Measurements from ENCODE around the gene POLL. TPM values are rescaled to one million over a fixed set of nuclear protein-coding genes. Genes with fewer than 3 reads are reported as not detected.

The POLL gene
- total RNA-seq, 4 donors from 2014 or later: 21.6 to 28.8 (median 24.4) TPM

GRCh38 chr10:101614663-101615524 lies 26.8 kb upstream of the POLL start:
- WGBS, 2 donors (ENCODE audit: low coverage in 1 of 2): 52 to 61% methylated on average over 3 to 7 of the region's 13 CpGs
- Histone ChIP-seq H3K4me3 (no peak overlapping the region), H3K9me3 (no peaks in the 10 kb centered on the region), H3K27ac (no peak overlapping the region), H3K27me3 (no peaks in the 10 kb centered on the region), H3K4me1 (no peaks in the 10 kb centered on the region), H3K36me3 (peaks cover 0 to 86% of the 10 kb centered on the region in 2 donors)
- TF ChIP-seq POLR2A (IDR thresholded peaks at IDR 0.05) (no peak), CTCF (IDR thresholded peaks at IDR 0.05) (no peak), EP300 (IDR thresholded peaks at IDR 0.05) (no peak), POLR2AphosphoS5 (IDR thresholded peaks at IDR 0.05) (no peak)
- ATAC-seq: no peak

GRCh38 chr10:101613646-101614045 lies 25.6 kb upstream of the POLL start:
- no peak for ATAC-seq
- no CpG with 5 or more reads among the region's 3 CpGs for WGBS, 2 donors (ENCODE audit: low coverage in 1 of 2)
- H3K4me1 ChIP-seq: no peaks in the 10 kb centered on the region
- peaks cover 0 to 86% of the 10 kb centered on the region in 2 donors for H3K36me3 ChIP-seq
- H3K9me3 ChIP-seq: no peaks in the 10 kb centered on the region
- H3K4me3 ChIP-seq: no peak overlapping the region
- no peak overlapping the region for H3K27ac ChIP-seq
- H3K27me3 ChIP-seq: no peaks in the 10 kb centered on the region
- no peak for TF ChIP-seq CTCF (IDR thresholded peaks at IDR 0.05)

GRCh38 chr10:101612872-101613271 lies 24.8 kb upstream of the POLL start:
- TF ChIP-seq POLR2AphosphoS5 (IDR thresholded peaks at IDR 0.05) (no peak), CTCF (IDR thresholded peaks at IDR 0.05) (no peak), EP300 (IDR thresholded peaks at IDR 0.05) (no peak), POLR2A (IDR thresholded peaks at IDR 0.05) (no peak)
- H3K36me3 ChIP-seq: peaks cover 0 to 86% of the 10 kb centered on the region in 2 donors
- H3K9me3 ChIP-seq: no peaks in the 10 kb centered on the region
- no peak for ATAC-seq
- H3K4me3 ChIP-seq: no peak overlapping the region
- H3K4me1 ChIP-seq: no peaks in the 10 kb centered on the region
- WGBS, 2 donors (ENCODE audit: low coverage in 1 of 2): no CpG with 5 or more reads among the region's 10 CpGs
- no peak overlapping the region for H3K27ac ChIP-seq
- H3K27me3 ChIP-seq: no peaks in the 10 kb centered on the region

GRCh38 chr10:101612086-101612485 lies 24.0 kb upstream of the POLL start:
- no peak for ATAC-seq
- TF ChIP-seq POLR2A (IDR thresholded peaks at IDR 0.05): no peak
- TF ChIP-seq CTCF (IDR thresholded peaks at IDR 0.05): no peak
- TF ChIP-seq POLR2AphosphoS5 (IDR thresholded peaks at IDR 0.05): no peak
- TF ChIP-seq EP300 (IDR thresholded peaks at IDR 0.05): no peak
- H3K36me3 ChIP-seq: peaks cover 0 to 86% of the 10 kb centered on the region in 2 donors

More at GRCh38 chr10:101612086-101612485, 24.0 kb upstream of the POLL start:
- Histone ChIP-seq H3K27ac (no peak overlapping the region), H3K27me3 (no peaks in the 10 kb centered on the region), H3K4me3 (no peak overlapping the region), H3K4me1 (no peaks in the 10 kb centered on the region), H3K9me3 (no peaks in the 10 kb centered on the region)
- WGBS, 2 donors (ENCODE audit: low coverage in 1 of 2): no CpG with 5 or more reads among the region's 6 CpGs
